ENCODE data around the gene RIMS4.
A peak's percentile ranks its signal among the peaks of the same experiment; 100 is the strongest.

Gene RIMS4

GRCh38 chr20:44737116-44737515, 73.2 kb downstream of the RIMS4 start:
- no peak for DNase-seq

GRCh38 chr20:44736170-44737021, 74.0 kb downstream of the RIMS4 start:
- peak in 1 of 2 experiments; percentile 42 for DNase-seq

- no peak for DNase-seq
Measured at GRCh38 chr20:44735816-44736169, 74.6 kb downstream of the RIMS4 start.

GRCh38 chr20:44734938-44735337, 75.4 kb downstream of the RIMS4 start:
- no peak for DNase-seq

- DNase-seq, result peak; percentile 20 to 43
Measured at GRCh38 chr20:44733341-44734069, 76.8 kb downstream of the RIMS4 start.

- no peak for DNase-seq
Measured at GRCh38 chr20:44732327-44732726, 78.0 kb downstream of the RIMS4 start.

- peak in 1 of 2 experiments; percentile 31 for DNase-seq
Measured at GRCh38 chr20:44731657-44732056, 78.7 kb downstream of the RIMS4 start.

GRCh38 chr20:44730441-44730840, 79.9 kb downstream of the RIMS4 start:
- DNase-seq, result no peak

GRCh38 chr20:44728801-44729443, 81.4 kb downstream of the RIMS4 start:
- peak; percentile 52 to 60 for DNase-seq

- DNase-seq, result no peak
Measured at GRCh38 chr20:44727651-44728050, 82.7 kb downstream of the RIMS4 start.

- DNase-seq, result no peak
Measured at GRCh38 chr20:44727039-44727438, 83.3 kb downstream of the RIMS4 start.

GRCh38 chr20:44725837-44726236, 84.5 kb downstream of the RIMS4 start:
- no peak for DNase-seq

- no peak for DNase-seq
Measured at GRCh38 chr20:44724423-44725091, 85.8 kb downstream of the RIMS4 start.

- no peak for DNase-seq
Measured at GRCh38 chr20:44723798-44724362, 86.5 kb downstream of the RIMS4 start.

- DNase-seq, result no peak
Measured at GRCh38 chr20:44723391-44723790, 87.0 kb downstream of the RIMS4 start.

GRCh38 chr20:44722990-44723389, 87.4 kb downstream of the RIMS4 start:
- no peak for DNase-seq

GRCh38 chr20:44721785-44722054, 88.6 kb downstream of the RIMS4 start:
- no peak for DNase-seq

- DNase-seq, result no peak
Measured at GRCh38 chr20:44720997-44721784, 89.2 kb downstream of the RIMS4 start.

GRCh38 chr20:44720621-44720996, 89.7 kb downstream of the RIMS4 start:
- no peak for DNase-seq

GRCh38 chr20:44719841-44720240, 90.5 kb downstream of the RIMS4 start:
- no peak for DNase-seq

GRCh38 chr20:44717986-44718385, 92.4 kb downstream of the RIMS4 start:
- no peak for DNase-seq

All from NCI-H2081 (cell line).